HL-60 (cell line): ENCODE results near the gene HDC.

Source experiments
- DNase-seq, 2 experiments: peaks; one replicate each; pipeline ENCODE4 v3.0.0-alpha.2; 2010 to 2020; ENCODE audit warnings: low read depth in 1 of 2, low spot score in 1 of 2
- H3K27ac ChIP-seq: fragments of 250-450 bp; sonication (Bioruptor Pico); replicated peaks from 2 replicates; pipeline ENCODE4 v1.5.1; 2020; ENCODE audit warnings: mild to moderate bottlenecking, moderate library complexity
- H3K27me3 ChIP-seq: fragments of 250-450 bp; sonication (Bioruptor Pico); 2 replicates; pipeline ENCODE4 v1.5.1; 2021; ENCODE audit warnings: mild to moderate bottlenecking, moderate library complexity; ENCODE audit not compliant: insufficient read depth, poor library complexity, severe bottlenecking
- H3K4me3 ChIP-seq: replicated peaks from 2 replicates; pipeline ENCODE4 v1.5.1; 2011; ENCODE audit warnings: mild to moderate bottlenecking, control low read depth, low read length; ENCODE audit not compliant: insufficient read depth
- GABPA ChIP-seq: IDR thresholded peaks from 2 replicates; pipeline ENCODE4 v1.6.1; 2012; ENCODE audit warnings: low read depth
- POLR2AphosphoS5 ChIP-seq: IDR thresholded peaks from 2 replicates; pipeline ENCODE4 v1.6.1; 2012; ENCODE audit warnings: low read depth
- REST ChIP-seq: IDR thresholded peaks from 2 replicates; pipeline ENCODE4 v1.6.1; 2012; ENCODE audit warnings: low read depth; ENCODE audit not compliant: insufficient replicate concordance
- SPI1 ChIP-seq: IDR thresholded peaks from 2 replicates; pipeline ENCODE4 v1.6.1; 2012; ENCODE audit warnings: low read depth, mild to moderate bottlenecking, borderline replicate concordance
- TF ChIP-seq, protein P1 (sequence below): IDR thresholded peaks from one replicate; pipeline ENCODE4 v1.5.1; 2011; ENCODE audit warnings: low read length, control low read depth, inconsistent platforms; ENCODE audit not compliant: insufficient read depth

The HDC gene

GRCh38 chr15:50248994-50249582, 16.4 kb downstream of the HDC start:
- Histone ChIP-seq H3K27ac (no peak overlapping the region), H3K27me3 (no peaks in the 10 kb centered on the region), H3K4me3 (no peak overlapping the region)
- no peak for DNase-seq
- TF ChIP-seq, protein P1, sequence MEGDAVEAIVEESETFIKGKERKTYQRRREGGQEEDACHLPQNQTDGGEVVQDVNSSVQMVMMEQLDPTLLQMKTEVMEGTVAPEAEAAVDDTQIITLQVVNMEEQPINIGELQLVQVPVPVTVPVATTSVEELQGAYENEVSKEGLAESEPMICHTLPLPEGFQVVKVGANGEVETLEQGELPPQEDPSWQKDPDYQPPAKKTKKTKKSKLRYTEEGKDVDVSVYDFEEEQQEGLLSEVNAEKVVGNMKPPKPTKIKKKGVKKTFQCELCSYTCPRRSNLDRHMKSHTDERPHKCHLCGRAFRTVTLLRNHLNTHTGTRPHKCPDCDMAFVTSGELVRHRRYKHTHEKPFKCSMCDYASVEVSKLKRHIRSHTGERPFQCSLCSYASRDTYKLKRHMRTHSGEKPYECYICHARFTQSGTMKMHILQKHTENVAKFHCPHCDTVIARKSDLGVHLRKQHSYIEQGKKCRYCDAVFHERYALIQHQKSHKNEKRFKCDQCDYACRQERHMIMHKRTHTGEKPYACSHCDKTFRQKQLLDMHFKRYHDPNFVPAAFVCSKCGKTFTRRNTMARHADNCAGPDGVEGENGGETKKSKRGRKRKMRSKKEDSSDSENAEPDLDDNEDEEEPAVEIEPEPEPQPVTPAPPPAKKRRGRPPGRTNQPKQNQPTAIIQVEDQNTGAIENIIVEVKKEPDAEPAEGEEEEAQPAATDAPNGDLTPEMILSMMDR: no peak
- TF ChIP-seq POLR2AphosphoS5 (no peak), SPI1 (no peak), REST (no peak), GABPA (no peak)

GRCh38 chr15:50247819-50248655, 17.5 kb downstream of the HDC start:
- H3K4me3 ChIP-seq: no peak overlapping the region
- TF ChIP-seq POLR2AphosphoS5 (peak; percentile 62), GABPA (no peak), SPI1 (peak; percentile 65; the same call in 1 of the 2 replicates), REST (peak; percentile 31)
- TF ChIP-seq, protein P1: no peak
- DNase-seq: peak in 1 of 2 experiments; percentile 78
- H3K27me3 ChIP-seq: no peaks in the 10 kb centered on the region
- H3K27ac ChIP-seq: peak overlapping the region; percentile 59

DNA sequence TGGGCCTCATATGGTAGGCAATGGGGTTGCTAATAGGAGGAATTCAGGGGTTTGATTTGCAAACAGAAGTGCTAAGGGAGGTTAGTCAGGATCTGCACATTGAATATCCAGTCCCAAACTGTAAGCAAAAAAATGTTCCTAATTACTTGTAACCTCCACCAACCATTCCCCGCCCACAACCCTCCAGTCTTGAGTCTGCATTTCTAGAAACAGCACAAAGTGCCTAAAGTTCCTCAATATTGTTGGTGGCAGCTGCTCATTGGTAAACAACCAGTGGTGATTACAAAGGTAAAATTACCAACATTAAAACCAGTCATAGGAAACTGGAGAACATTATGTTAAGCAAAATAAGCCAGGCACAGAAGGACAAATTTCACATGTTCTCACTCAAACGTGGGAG, 18.9 kb downstream of the HDC start:
- TF ChIP-seq, protein P1: no peak
- no peak for TF ChIP-seq POLR2AphosphoS5
- no peak for TF ChIP-seq GABPA
- no peak for TF ChIP-seq REST
- no peak for TF ChIP-seq SPI1
- H3K4me3 ChIP-seq: no peak overlapping the region
- no peak for DNase-seq
- H3K27ac ChIP-seq: no peak overlapping the region
- H3K27me3 ChIP-seq: no peaks in the 10 kb centered on the region
